ENCODE results near the gene ARID1A.

GRCh38 chr1:26733982-26734381 lies 38.2 kb downstream of the ARID1A start:
- TF ChIP-seq CTCF (IDR thresholded peaks at IDR 0.05; ENCODE audit: insufficient read depth, low read depth, low read length) = no peak
- TF ChIP-seq EZH2 (IDR thresholded peaks at IDR 0.05; ENCODE audit: insufficient read depth, low read length) = no peak

Measured in astrocyte (in vitro differentiated cells and primary cell).